ENCODE data around the gene MRM3. TPM values are rescaled to one million over a fixed set of nuclear protein-coding genes. Genes with fewer than 3 reads are reported as not detected.
A peak's percentile ranks its signal among the peaks of the same experiment; 100 is the strongest.
"Not testable (repeated sequence)": the region's sequence is repeated elsewhere in the genome, so short reads cannot be mapped to it uniquely, and the experiment has no call there.

Gene MRM3
- total RNA-seq, 1 experiment from 2014 or later, result 61.5 TPM

DNA sequence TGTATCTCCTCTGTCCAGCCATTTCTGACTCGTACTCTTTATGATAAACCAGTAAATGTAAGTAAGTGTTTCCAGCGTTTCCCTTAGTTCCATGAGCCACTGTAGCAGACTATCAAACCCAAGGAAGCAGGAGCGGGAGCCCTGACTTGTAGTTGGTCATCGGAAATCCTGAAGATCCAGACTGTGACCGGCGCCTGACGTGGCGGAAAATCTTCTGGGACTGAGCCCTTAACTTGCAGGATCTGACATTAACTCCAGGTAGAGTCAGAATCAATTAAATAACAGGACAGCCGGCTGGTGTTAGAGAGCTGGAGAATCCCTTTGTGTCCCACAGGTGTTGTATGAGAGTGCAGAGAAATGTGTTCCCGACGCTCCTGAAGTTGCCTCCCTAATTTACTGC, 4.1 kb upstream of the MRM3 start:
- DNase-seq, result no peak
- Histone ChIP-seq H3K27me3 (ENCODE audit: control insufficient read depth, insufficient read depth, low read length) (no peaks in the 10 kb centered on the region), H3K4me3 (ENCODE audit: insufficient read depth, low read depth, low read length) (no peak overlapping the region), H3K36me3 (replicated peaks; ENCODE audit: control insufficient read depth, insufficient read depth, low read length) (peaks cover 23% of the 10 kb centered on the region)

GRCh38 chr17:784143-784542, 2.0 kb downstream of the MRM3 start:
- DNase-seq, result no peak
- H3K36me3 ChIP-seq (replicated peaks; ENCODE audit: control insufficient read depth, insufficient read depth, low read length), result peaks cover 6% of the 10 kb centered on the region
- no peak overlapping the region for H3K4me3 ChIP-seq (ENCODE audit: insufficient read depth, low read depth, low read length)
- H3K27me3 ChIP-seq (ENCODE audit: control insufficient read depth, insufficient read depth, low read length), result no peaks in the 10 kb centered on the region

DNA sequence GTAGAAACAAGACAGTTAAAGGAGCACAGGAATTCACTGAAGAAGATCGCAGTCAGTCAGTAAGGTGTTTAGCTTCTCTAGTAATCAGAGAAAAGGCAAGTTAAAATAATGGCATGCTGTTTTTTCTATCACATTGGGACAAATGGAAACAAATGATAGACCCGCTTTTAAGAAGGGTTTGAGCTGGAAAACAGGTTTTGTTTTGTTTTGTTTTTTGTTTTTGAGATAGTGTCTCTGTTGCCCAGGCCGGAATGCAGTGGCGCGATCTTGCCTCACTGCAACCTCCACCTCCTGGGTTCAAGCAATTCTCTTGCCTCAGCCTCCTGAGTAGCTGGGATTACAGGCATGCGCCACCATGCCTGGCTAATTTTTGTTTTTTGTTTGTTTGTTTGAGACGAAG, 3.7 kb downstream of the MRM3 start:
- not testable (repeated sequence) for H3K27me3 ChIP-seq (ENCODE audit: control insufficient read depth, insufficient read depth, low read length); H3K36me3 ChIP-seq (replicated peaks; ENCODE audit: control insufficient read depth, insufficient read depth, low read length); H3K4me3 ChIP-seq (ENCODE audit: insufficient read depth, low read depth, low read length); DNase-seq

DNA sequence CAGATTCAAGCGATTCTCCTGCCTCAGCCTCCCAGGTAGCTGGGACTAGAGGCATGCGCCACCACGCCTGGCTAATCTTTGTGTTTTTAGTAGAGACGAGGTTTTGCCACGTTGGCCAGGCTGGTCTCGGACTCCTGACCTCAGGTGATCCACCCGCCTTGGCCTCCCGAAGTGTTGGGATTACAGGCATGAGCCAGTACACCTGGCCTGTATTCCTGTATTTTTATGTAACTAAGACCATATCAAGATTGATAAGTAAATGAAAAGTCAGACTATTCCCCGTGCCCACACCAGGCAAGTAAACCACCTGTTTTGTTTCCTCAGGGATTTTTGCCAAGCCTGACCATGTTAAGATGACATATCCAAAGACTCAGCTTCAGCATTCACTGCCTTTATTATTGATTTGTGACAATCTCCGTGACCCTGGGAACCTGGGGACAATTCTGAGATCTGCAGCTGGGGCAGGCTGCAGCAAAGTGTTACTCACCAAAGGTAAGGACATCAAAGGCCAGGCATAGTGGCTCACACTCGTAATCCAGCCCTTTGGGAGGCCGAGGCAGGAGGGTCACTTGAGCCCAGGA, 5.6 kb downstream of the MRM3 start:
- H3K27me3 ChIP-seq (ENCODE audit: control insufficient read depth, insufficient read depth, low read length), result no peaks in the 10 kb centered on the region
- DNase-seq, result no peak
- H3K36me3 ChIP-seq (replicated peaks; ENCODE audit: control insufficient read depth, insufficient read depth, low read length), result peaks cover 11% of the 10 kb centered on the region
- no peak overlapping the region for H3K4me3 ChIP-seq (ENCODE audit: insufficient read depth, low read depth, low read length)

DNA sequence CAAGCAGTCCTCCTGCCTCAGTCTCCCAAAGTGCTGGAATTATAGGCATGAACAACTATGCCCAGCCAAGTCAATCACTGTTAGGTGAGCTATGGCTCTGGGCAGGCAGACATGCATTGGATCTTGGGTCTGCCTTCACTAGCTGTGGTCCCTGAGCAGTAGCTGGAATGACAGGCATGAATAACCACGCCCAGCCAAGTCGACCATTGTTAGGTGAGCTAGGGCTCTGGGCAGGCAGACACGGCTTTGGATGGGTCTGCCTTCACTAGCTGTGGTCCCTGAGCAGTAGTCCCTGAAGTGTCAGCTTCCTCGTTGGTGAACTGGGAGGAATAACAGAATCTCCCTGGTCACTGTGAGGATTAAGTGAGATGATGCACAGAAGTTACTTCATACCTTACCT, 6.4 kb downstream of the MRM3 start:
- Histone ChIP-seq H3K36me3 (replicated peaks; ENCODE audit: control insufficient read depth, insufficient read depth, low read length) (peaks cover 11% of the 10 kb centered on the region), H3K4me3 (ENCODE audit: insufficient read depth, low read depth, low read length) (no peak overlapping the region), H3K27me3 (ENCODE audit: control insufficient read depth, insufficient read depth, low read length) (no peaks in the 10 kb centered on the region)
- DNase-seq, result no peak

DNA sequence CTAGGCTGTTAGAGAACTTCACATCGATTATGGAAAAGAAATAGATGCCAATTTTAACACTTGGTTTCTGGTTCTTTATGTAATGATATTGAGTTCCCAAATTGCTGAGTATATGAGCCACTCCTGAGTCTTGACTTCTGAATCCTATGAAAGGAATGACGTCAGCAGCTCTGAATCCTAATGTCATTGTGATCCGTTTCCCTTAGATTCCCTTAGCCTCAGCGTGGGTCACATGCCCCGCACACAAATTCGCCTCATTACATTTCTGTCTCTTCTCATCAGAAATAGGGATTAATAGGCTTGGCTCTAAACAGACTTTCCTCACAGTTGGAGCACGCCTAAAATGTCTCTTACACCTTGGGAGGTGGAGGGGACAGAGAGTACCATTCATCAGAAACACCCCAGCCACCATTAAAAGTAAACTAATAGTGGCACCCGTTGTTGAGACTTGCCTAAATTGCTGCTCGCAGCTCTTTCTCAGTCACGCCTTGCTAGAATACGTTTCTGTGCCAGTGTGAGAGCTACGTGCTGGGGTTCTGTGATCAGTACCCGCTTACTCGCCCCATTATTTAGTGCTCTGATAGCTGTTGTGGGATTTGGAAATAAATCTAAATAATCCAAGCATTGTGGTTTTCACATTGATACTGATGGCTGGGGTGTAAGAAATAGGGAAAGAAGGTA, 7.1 kb downstream of the MRM3 start:
- DNase-seq, result no peak
- Histone ChIP-seq H3K27me3 (ENCODE audit: control insufficient read depth, insufficient read depth, low read length) (no peaks in the 10 kb centered on the region), H3K4me3 (ENCODE audit: insufficient read depth, low read depth, low read length) (no peak overlapping the region), H3K36me3 (replicated peaks; ENCODE audit: control insufficient read depth, insufficient read depth, low read length) (peaks cover 11% of the 10 kb centered on the region)

DNA sequence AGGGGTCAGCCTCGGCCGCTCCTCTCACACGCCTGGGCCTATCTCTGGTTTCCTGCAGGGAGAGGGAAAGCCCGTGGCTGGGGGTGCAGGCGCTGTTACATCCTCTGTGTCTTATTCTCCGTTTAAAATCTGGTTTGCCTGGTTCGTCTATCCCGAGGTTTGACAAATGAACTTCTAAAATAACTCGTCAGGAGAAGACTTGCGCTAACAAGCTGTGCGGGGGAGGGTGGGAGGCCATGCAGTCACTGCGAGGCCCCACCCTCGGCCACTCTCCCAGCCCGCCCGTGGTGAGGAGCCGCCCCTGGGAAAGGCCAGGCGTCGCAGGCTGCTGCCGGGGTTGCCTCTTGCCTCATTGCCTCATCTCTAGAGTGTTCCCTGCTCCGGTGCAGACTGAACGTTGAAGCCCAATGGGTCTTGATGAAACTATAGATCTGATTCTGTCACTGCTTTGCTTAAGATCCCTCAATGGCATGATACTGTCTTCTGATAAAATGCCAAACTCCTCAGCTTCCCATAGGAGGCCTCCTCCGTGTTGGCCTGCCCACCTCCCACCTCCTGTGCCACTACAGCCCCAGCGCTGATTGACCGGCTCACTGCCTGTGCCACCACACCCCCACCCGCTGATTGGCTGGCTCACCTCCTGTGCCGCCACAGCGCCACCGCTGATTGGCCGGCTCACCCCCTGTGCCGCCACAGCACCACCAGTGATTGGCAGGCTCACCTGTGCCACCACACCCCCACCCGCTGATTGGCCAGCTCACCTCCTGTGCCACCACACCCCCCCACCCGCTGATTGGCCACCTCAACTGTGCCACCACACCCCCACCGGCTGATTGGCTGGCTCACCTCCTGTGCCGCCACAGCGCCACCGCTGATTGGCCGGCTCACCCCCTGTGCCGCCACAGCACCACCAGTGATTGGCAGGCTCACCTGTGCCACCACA, 8.0 kb downstream of the MRM3 start:
- not testable (repeated sequence) for H3K4me3 ChIP-seq (ENCODE audit: insufficient read depth, low read depth, low read length); H3K27me3 ChIP-seq (ENCODE audit: control insufficient read depth, insufficient read depth, low read length)
- peaks cover 11% of the 10 kb centered on the region for H3K36me3 ChIP-seq (replicated peaks; ENCODE audit: control insufficient read depth, insufficient read depth, low read length)
- peak; percentile 85 for DNase-seq

DNA sequence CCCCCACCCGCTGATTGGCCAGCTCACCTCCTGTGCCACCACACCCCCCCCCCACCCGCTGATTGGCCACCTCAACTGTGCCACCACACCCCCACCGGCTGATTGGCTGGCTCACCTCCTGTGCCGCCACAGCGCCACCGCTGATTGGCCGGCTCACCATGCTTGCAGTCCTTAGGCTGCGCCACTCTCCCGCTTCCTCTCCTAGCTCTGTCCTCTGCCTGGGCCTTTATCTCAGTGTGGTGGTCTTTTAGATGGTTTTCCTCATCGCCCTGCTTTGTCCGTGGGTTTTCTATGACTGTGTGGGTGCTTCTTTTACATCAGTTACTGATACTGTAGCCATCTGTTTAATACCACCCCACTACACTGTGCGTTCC, 8.7 kb downstream of the MRM3 start:
- H3K27me3 ChIP-seq (ENCODE audit: control insufficient read depth, insufficient read depth, low read length); H3K4me3 ChIP-seq (ENCODE audit: insufficient read depth, low read depth, low read length): not testable (repeated sequence)
- H3K36me3 ChIP-seq (replicated peaks; ENCODE audit: control insufficient read depth, insufficient read depth, low read length), result peaks cover 11% of the 10 kb centered on the region
- peak; percentile 73 for DNase-seq

DNA sequence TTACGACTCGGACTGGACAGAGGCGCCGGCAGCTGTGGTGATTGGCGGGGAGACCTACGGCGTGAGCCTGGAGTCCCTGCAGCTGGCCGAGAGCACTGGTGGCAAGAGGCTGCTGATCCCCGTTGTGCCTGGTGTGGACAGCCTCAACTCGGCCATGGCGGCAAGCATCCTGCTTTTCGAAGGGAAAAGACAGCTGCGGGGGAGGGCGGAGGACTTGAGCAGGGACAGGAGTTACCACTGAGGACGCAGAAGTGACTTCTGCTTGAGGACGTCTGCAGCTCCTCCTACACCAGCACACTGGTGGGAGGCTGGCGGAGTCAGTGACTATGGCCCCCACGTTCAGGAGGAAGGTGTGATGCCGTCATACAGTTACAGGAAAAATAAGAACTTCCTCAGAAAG, 9.7 kb downstream of the MRM3 start:
- DNase-seq, result no peak
- Histone ChIP-seq H3K36me3 (replicated peaks; ENCODE audit: control insufficient read depth, insufficient read depth, low read length) (peaks cover 12% of the 10 kb centered on the region), H3K4me3 (ENCODE audit: insufficient read depth, low read depth, low read length) (no peak overlapping the region), H3K27me3 (ENCODE audit: control insufficient read depth, insufficient read depth, low read length) (no peaks in the 10 kb centered on the region)

DNA sequence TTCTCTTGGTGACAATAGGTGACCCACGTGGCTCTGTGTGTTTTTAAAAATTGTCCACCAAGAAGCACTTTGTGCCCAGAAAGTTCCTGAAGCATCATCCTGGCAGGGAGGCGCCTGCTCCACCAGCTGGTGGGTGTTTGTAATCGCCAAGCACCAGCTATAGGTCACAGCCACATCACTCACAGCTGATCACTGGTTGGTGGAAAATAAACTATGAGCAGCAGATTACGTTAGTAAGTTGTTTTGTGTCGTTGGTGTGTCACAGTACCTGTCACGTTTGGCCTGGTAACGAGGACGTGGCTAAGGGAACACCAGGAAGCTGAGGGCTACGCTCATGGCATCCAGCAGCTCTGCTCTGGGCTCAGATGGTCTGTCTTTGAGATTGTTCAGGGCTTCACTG, 10.1 kb downstream of the MRM3 start:
- peak; percentile 59 for DNase-seq
- Histone ChIP-seq H3K4me3 (ENCODE audit: insufficient read depth, low read depth, low read length) (no peak overlapping the region), H3K27me3 (ENCODE audit: control insufficient read depth, insufficient read depth, low read length) (no peaks in the 10 kb centered on the region), H3K36me3 (replicated peaks; ENCODE audit: control insufficient read depth, insufficient read depth, low read length) (peaks cover 13% of the 10 kb centered on the region)

DNA sequence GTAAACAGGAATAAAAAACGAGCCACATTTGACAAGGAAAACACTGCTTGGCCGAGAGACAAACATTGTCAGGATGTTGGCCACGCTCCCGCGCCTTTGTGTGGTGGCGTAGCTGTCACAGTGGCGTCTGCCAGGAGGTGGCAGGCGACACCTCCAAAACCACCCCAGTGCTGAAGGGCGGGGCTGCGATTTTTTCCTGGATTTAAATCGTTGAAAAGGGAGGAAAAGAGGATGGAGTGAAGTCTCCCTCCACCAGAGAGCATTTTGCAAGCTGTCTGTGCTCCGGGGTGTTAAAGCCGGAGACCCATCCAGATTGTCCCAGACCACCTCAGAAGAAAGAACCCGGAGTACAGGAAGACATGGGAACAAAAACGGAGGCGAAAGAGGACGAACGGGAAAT, 12.7 kb downstream of the MRM3 start:
- peaks cover 11% of the 10 kb centered on the region for H3K36me3 ChIP-seq (replicated peaks; ENCODE audit: control insufficient read depth, insufficient read depth, low read length)
- no peak overlapping the region for H3K4me3 ChIP-seq (ENCODE audit: insufficient read depth, low read depth, low read length)
- peak; percentile 94 for DNase-seq
- no peaks in the 10 kb centered on the region for H3K27me3 ChIP-seq (ENCODE audit: control insufficient read depth, insufficient read depth, low read length)

DNA sequence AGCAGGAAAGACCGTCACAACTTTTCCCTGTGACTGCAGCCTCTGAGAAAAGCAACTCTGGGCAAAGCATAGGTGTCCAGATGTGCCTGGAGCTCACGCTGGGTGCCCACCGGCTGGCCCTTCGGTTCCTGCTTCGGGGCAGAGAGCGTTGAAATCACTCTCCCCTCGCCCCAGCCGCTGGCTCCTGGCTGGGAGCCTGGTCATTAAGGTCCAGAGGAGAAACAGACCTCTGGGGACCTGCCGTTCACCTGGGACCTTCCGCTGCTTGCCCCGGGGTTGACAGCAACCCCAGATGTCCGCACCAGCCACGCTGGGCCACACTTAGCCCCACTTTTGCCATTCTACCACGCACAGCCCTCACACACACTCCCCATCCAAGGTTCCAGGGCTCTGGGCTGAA, 13.1 kb downstream of the MRM3 start:
- peaks cover 13% of the 10 kb centered on the region for H3K36me3 ChIP-seq (replicated peaks; ENCODE audit: control insufficient read depth, insufficient read depth, low read length)
- H3K4me3 ChIP-seq (ENCODE audit: insufficient read depth, low read depth, low read length), result no peak overlapping the region
- H3K27me3 ChIP-seq (ENCODE audit: control insufficient read depth, insufficient read depth, low read length), result no peaks in the 10 kb centered on the region
- DNase-seq, result no peak

DNA sequence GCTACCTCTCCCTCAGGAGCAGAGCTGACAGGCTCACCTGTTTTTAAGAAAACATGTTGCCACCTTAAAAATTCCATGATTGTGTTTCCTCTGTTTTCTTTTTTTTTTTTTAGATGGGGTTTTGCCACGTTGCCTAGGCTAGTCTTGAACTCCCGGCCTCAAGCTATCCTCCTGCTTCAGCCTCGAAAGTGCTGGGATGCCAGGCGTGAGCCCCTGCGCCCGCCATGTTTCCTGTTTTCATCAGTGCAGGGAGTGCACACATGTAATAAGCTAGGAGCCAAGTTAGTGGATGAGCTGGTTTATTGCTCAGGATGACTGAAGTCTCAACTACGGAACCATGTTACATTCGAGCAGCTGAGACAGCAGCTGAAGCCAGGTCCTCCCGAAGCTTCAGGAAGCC, 13.6 kb downstream of the MRM3 start:
- H3K4me3 ChIP-seq (ENCODE audit: insufficient read depth, low read depth, low read length), result no peak overlapping the region
- H3K36me3 ChIP-seq (replicated peaks; ENCODE audit: control insufficient read depth, insufficient read depth, low read length), result peaks cover 13% of the 10 kb centered on the region
- no peak for DNase-seq
- H3K27me3 ChIP-seq (ENCODE audit: control insufficient read depth, insufficient read depth, low read length), result no peaks in the 10 kb centered on the region

GRCh38 chr17:796609-797008, 14.5 kb downstream of the MRM3 start:
- DNase-seq, result no peak
- H3K27me3 ChIP-seq (ENCODE audit: control insufficient read depth, insufficient read depth, low read length), result no peaks in the 10 kb centered on the region
- H3K36me3 ChIP-seq (replicated peaks; ENCODE audit: control insufficient read depth, insufficient read depth, low read length), result peaks cover 10% of the 10 kb centered on the region
- no peak overlapping the region for H3K4me3 ChIP-seq (ENCODE audit: insufficient read depth, low read depth, low read length)

- no peak for DNase-seq
- no peak overlapping the region for H3K4me3 ChIP-seq (ENCODE audit: insufficient read depth, low read depth, low read length)
Measured at GRCh38 chr17:797236-797840, 15.2 kb downstream of the MRM3 start.

More at GRCh38 chr17:797236-797840, 15.2 kb downstream of the MRM3 start:
- Histone ChIP-seq H3K27me3 (ENCODE audit: control insufficient read depth, insufficient read depth, low read length) (no peaks in the 10 kb centered on the region), H3K36me3 (replicated peaks; ENCODE audit: control insufficient read depth, insufficient read depth, low read length) (peaks cover 11% of the 10 kb centered on the region)
